ENCODE data around the gene DISC1. TPM values are rescaled to one million over a fixed set of nuclear protein-coding genes. Genes with fewer than 3 reads are reported as not detected.

The DISC1 gene
- total and polyA plus RNA-seq, 2 experiments from 2014 or later, result 2.1 to 6.5 TPM

DNA sequence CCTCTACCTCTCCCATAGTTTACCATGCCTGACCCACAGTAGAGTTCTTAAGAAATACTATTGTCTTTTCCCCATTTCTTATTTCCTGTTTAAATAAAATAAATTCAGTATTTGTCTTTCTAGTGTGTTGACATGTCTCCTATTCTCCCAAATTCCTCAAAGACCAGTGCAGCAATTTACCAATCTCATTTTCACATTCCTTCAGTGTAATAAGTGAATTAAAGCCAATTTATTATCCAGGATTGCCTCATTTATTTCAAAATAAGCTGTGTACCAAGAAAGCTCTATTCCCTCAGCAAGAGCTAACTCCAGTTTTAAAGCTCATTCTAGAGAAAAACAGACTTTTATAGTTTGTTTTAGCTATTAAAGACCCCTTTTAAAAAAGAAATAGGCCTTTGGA is 49.9 kb downstream of the DISC1 start:
- Histone ChIP-seq H3K4me3 (no peak overlapping the region), H3K36me3 (ENCODE audit: insufficient read depth) (no peaks in the 10 kb centered on the region), H2AFZ (no peak overlapping the region), H3K27me3 (ENCODE audit: insufficient read depth) (no peaks in the 10 kb centered on the region), H3K27ac (ENCODE audit: low read depth) (no peak overlapping the region), H3K79me2 (replicated peaks; ENCODE audit: insufficient read depth) (no peaks in the 10 kb centered on the region), H3K4me1 (ENCODE audit: insufficient read depth) (0 out of 2 replicates have a peak, but pooled peaks cover 6% of the 10 kb centered on the region), H3F3A (replicated peaks; ENCODE audit: low read depth) (no peaks in the 10 kb centered on the region), H3K9me2 (ENCODE audit: insufficient read depth) (no peaks in the 10 kb centered on the region), H4K20me1 (replicated peaks; ENCODE audit: insufficient read depth) (no peaks in the 10 kb centered on the region), H3K4me2 (no peak overlapping the region)
- H3K27ac Mint-ChIP-seq, result no peak overlapping the region
- no peaks in the 10 kb centered on the region for H3K9me3 Mint-ChIP-seq
- H3K36me3 Mint-ChIP-seq (ENCODE audit: low read depth), result no peaks in the 10 kb centered on the region
- DNase-seq (ENCODE audit: low spot score) (no peak), ATAC-seq (no peak)
- no peaks in the 10 kb centered on the region; the same call in 2 of the 3 replicates for H3K4me1 Mint-ChIP-seq
- no peak overlapping the region for H3K4me3 Mint-ChIP-seq
- TF ChIP-seq STAT1 (IDR thresholded peaks at IDR 0.05; ENCODE audit: unreplicated experiment), result no peak
- peaks cover 4% of the 10 kb centered on the region for H3K27me3 Mint-ChIP-seq (ENCODE audit: insufficient read depth, low read depth, poor library complexity)

DNA sequence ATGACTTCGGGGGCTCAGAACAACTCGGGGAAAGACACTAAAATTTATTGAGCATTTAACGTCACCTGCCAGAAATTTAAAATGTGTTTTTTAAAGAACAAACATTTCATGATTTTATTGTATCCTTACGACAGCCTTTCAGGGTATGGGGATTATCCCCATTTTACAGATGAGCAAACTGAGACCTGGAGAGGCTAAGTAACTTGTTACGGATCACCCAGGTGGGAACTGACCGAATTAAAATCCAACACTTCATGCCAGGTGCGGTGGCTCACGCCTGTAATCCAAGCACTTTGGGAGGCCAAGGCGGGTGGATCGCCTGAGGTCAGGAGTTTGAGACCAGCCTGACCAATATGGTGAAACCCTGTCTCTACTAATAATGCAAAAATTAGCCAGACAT is 50.9 kb downstream of the DISC1 start:
- H3K4me3 Mint-ChIP-seq, result no peak overlapping the region
- peaks cover 4% of the 10 kb centered on the region for H3K27me3 Mint-ChIP-seq (ENCODE audit: insufficient read depth, low read depth, poor library complexity)
- H3K4me1 Mint-ChIP-seq, result no peaks in the 10 kb centered on the region; the same call in 2 of the 3 replicates
- no peak for TF ChIP-seq EZH2 (IDR thresholded peaks at IDR 0.05; ENCODE audit: low read depth, unreplicated experiment)
- no peak for TF ChIP-seq REST (IDR thresholded peaks at IDR 0.05; ENCODE audit: unreplicated experiment)
- TF ChIP-seq ETS1 (IDR thresholded peaks at IDR 0.05), result no peak
- no peak for TF ChIP-seq CTCF (conservative IDR thresholded peaks at IDR 0.05; ENCODE audit: low read depth in 2 of 2)
- TF ChIP-seq, protein P1, sequence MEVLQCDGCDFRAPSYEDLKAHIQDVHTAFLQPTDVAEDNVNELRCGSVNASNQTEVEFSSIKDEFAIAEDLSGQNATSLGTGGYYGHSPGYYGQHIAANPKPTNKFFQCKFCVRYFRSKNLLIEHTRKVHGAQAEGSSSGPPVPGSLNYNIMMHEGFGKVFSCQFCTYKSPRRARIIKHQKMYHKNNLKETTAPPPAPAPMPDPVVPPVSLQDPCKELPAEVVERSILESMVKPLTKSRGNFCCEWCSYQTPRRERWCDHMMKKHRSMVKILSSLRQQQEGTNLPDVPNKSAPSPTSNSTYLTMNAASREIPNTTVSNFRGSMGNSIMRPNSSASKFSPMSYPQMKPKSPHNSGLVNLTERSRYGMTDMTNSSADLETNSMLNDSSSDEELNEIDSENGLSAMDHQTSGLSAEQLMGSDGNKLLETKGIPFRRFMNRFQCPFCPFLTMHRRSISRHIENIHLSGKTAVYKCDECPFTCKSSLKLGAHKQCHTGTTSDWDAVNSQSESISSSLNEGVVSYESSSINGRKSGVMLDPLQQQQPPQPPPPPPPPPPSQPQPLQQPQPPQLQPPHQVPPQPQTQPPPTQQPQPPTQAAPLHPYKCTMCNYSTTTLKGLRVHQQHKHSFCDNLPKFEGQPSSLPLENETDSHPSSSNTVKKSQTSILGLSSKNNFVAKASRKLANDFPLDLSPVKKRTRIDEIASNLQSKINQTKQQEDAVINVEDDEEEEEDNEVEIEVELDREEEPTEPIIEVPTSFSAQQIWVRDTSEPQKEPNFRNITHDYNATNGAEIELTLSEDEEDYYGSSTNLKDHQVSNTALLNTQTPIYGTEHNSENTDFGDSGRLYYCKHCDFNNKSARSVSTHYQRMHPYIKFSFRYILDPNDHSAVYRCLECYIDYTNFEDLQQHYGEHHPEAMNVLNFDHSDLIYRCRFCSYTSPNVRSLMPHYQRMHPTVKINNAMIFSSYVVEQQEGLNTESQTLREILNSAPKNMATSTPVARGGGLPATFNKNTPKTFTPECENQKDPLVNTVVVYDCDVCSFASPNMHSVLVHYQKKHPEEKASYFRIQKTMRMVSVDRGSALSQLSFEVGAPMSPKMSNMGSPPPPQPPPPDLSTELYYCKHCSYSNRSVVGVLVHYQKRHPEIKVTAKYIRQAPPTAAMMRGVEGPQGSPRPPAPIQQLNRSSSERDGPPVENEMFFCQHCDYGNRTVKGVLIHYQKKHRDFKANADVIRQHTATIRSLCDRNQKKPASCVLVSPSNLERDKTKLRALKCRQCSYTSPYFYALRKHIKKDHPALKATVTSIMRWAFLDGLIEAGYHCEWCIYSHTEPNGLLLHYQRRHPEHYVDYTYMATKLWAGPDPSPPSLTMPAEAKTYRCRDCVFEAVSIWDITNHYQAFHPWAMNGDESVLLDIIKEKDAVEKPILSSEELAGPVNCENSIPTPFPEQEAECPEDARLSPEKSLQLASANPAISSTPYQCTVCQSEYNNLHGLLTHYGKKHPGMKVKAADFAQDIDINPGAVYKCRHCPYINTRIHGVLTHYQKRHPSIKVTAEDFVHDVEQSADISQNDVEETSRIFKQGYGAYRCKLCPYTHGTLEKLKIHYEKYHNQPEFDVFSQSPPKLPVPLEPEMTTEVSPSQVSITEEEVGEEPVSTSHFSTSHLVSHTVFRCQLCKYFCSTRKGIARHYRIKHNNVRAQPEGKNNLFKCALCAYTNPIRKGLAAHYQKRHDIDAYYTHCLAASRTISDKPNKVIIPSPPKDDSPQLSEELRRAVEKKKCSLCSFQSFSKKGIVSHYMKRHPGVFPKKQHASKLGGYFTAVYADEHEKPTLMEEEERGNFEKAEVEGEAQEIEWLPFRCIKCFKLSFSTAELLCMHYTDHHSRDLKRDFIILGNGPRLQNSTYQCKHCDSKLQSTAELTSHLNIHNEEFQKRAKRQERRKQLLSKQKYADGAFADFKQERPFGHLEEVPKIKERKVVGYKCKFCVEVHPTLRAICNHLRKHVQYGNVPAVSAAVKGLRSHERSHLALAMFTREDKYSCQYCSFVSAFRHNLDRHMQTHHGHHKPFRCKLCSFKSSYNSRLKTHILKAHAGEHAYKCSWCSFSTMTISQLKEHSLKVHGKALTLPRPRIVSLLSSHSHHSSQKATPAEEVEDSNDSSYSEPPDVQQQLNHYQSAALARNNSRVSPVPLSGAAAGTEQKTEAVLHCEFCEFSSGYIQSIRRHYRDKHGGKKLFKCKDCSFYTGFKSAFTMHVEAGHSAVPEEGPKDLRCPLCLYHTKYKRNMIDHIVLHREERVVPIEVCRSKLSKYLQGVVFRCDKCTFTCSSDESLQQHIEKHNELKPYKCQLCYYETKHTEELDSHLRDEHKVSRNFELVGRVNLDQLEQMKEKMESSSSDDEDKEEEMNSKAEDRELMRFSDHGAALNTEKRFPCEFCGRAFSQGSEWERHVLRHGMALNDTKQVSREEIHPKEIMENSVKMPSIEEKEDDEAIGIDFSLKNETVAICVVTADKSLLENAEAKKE (CRISPR knock-in tag; IDR thresholded peaks at IDR 0.05), result no peak
- no peak for TF ChIP-seq NANOG (IDR thresholded peaks at IDR 0.05; ENCODE audit: borderline replicate concordance)
- no peak for TF ChIP-seq POLR2AphosphoS5 (IDR thresholded peaks at IDR 0.05; ENCODE audit: low read depth)
- no peak for TF ChIP-seq EZH2phosphoT487 (IDR thresholded peaks at IDR 0.05; ENCODE audit: unreplicated experiment)
- TF ChIP-seq JUNB (IDR thresholded peaks at IDR 0.05; ENCODE audit: unreplicated experiment), result no peak

More for the DNA sequence above, 50.9 kb downstream of the DISC1 start:
- DNase-seq (ENCODE audit: low spot score) (no peak), ATAC-seq (no peak)
- Histone ChIP-seq H3K27me3 (ENCODE audit: insufficient read depth) (no peaks in the 10 kb centered on the region), H4K20me1 (replicated peaks; ENCODE audit: insufficient read depth) (no peaks in the 10 kb centered on the region), H3K4me1 (ENCODE audit: insufficient read depth) (0 out of 2 replicates have a peak, but pooled peaks cover 6% of the 10 kb centered on the region), H3K4me2 (no peak overlapping the region), H3K9me2 (ENCODE audit: insufficient read depth) (no peaks in the 10 kb centered on the region), H3K36me3 (ENCODE audit: insufficient read depth) (no peaks in the 10 kb centered on the region), H3F3A (replicated peaks; ENCODE audit: low read depth) (no peaks in the 10 kb centered on the region), H3K27ac (ENCODE audit: low read depth) (no peak overlapping the region), H3K4me3 (no peak overlapping the region), H3K79me2 (replicated peaks; ENCODE audit: insufficient read depth) (no peaks in the 10 kb centered on the region), H2AFZ (no peak overlapping the region)
- Mint-ChIP-seq H3K27ac (no peak overlapping the region), H3K36me3 (ENCODE audit: low read depth) (no peaks in the 10 kb centered on the region), H3K9me3 (no peaks in the 10 kb centered on the region)
